ENCODE measurements around the gene CCDC182.

Gene CCDC182

DNA sequence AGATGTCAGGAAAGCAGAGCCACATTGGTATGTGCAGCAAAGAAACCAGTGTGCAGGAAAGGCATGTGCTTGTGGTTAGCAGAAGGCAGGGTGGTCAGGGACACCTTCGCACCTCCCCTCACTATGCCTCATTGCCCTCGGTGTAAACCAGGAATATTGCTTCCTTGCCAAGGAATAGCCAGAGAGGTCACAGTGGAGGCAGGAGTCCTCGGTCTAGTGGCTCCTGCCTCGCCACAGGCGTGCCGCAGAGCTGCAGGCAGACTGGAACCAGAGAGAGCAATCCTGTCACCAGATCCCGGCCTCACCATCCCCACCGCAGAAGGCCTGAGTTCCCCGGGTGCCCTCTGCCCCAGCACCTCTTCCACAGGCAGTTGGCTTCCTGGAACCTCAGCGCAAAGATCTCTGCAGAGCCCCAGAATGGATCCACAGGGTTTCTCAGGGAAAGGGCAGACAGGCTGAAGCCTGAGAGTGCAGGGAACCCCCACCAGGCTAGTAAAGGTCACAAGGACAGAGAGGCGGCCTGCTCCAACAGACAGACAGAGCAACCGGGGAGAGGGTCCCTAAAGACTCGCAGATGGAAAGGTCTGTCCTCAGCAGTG, 21.6 kb downstream of the CCDC182 start:
- ATAC-seq (ENCODE audit: insufficient read depth, low read depth) (no peak), DNase-seq (no peak)
- Histone ChIP-seq H3K4me3 (ENCODE audit: low read depth in 1 of 2, low read length in 2 of 2) (no peak overlapping the region), H3K27ac (ENCODE audit: low read length) (no peak overlapping the region), H3K9ac (ENCODE audit: low read depth, low read length) (no peak overlapping the region), H4K20me1 (ENCODE audit: insufficient read depth, low read length) (no peaks in the 10 kb centered on the region), H3K27me3 (ENCODE audit: insufficient read depth, low read length, poor library complexity) (no peaks in the 10 kb centered on the region), H3K9me3 (ENCODE audit: insufficient read depth, low read length, severe bottlenecking) (no peaks in the 10 kb centered on the region), H2AFZ (ENCODE audit: low read depth, low read length) (no peak overlapping the region), H3K36me3 (ENCODE audit: insufficient read depth, low read length) (no peaks in the 10 kb centered on the region), H3K4me1 (ENCODE audit: insufficient read depth, low read length) (no peaks in the 10 kb centered on the region), H3K79me2 (ENCODE audit: insufficient read depth, low read length) (no peaks in the 10 kb centered on the region), H3K4me2 (ENCODE audit: insufficient read depth, low read length) (no peak overlapping the region)
- TF ChIP-seq EZH2 (IDR thresholded peaks at IDR 0.05; ENCODE audit: borderline replicate concordance, low read depth, low read length, severe bottlenecking) (no peak), CTCF (IDR thresholded peaks at IDR 0.05; ENCODE audit: borderline replicate concordance, extremely low read depth, low read length, poor library complexity, severe bottlenecking) (no peak)

DNA sequence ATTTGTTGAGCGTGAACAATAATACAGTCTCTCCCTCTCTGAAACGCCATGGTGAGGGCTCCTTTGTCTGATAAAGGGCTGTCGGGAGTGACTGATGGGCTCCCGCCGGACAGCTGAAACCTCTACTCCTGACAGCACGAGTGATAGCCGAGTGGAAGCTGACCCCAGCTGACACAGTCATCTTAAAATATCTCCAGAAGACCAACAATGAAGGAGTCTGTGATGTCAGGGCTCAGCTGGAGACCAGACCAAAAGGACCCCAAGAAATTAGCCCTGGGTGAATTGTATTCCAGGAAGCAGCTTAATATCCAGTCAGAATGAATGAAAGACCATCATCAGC, 22.4 kb downstream of the CCDC182 start:
- Histone ChIP-seq H4K20me1 (ENCODE audit: insufficient read depth, low read length) (no peaks in the 10 kb centered on the region), H3K4me3 (ENCODE audit: low read depth in 1 of 2, low read length in 2 of 2) (no peak overlapping the region), H2AFZ (ENCODE audit: low read depth, low read length) (no peak overlapping the region), H3K9me3 (ENCODE audit: insufficient read depth, low read length, severe bottlenecking) (no peaks in the 10 kb centered on the region), H3K27me3 (ENCODE audit: insufficient read depth, low read length, poor library complexity) (no peaks in the 10 kb centered on the region), H3K79me2 (ENCODE audit: insufficient read depth, low read length) (no peaks in the 10 kb centered on the region), H3K4me1 (ENCODE audit: insufficient read depth, low read length) (no peaks in the 10 kb centered on the region), H3K27ac (ENCODE audit: low read length) (no peak overlapping the region), H3K4me2 (ENCODE audit: insufficient read depth, low read length) (no peak overlapping the region), H3K36me3 (ENCODE audit: insufficient read depth, low read length) (no peaks in the 10 kb centered on the region), H3K9ac (ENCODE audit: low read depth, low read length) (no peak overlapping the region)
- no peak for ATAC-seq (ENCODE audit: insufficient read depth, low read depth)
- no peak for DNase-seq
- TF ChIP-seq EZH2 (IDR thresholded peaks at IDR 0.05; ENCODE audit: borderline replicate concordance, low read depth, low read length, severe bottlenecking) (no peak), CTCF (IDR thresholded peaks at IDR 0.05; ENCODE audit: borderline replicate concordance, extremely low read depth, low read length, poor library complexity, severe bottlenecking) (no peak)

DNA sequence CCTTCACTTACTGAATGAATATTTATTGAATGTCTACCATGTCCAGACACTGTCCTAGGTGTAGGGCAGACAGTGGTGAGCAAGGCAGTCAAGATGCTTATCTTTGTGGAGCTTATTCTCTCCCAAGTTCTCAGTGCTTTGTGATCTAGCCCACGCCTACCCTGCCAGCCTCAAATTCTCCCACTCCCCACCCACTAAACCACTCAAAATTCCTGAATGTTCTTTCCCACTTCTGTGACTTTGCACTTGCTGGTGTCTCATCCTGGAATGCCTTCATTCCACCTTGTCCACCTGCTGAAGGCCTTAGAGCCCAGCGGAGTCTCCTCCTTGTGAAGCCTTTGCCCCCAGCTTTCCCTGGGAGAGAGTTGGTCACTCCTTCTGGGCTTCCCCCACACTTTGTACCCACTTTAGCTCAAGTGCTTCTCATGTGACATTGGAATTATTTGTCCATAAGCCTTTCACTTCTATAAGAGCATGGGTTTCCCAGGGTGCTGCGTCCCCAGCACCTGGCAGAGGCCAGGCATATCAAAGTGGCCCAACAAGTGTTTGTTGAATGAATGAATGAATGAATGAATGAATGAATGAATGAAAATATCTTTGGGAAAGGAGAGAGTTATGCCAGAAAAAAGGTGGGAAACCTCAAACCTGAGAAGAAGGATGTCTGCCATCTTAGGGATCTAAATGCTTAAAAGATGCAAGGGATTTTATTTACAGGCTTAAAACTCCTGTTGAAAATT, 23.0 kb downstream of the CCDC182 start:
- H3K4me1 ChIP-seq (ENCODE audit: insufficient read depth, low read length) = no peaks in the 10 kb centered on the region
- H3K27ac ChIP-seq (ENCODE audit: low read length) = no peak overlapping the region
- DNase-seq (no peak), ATAC-seq (ENCODE audit: insufficient read depth, low read depth) (no peak)
- no peak overlapping the region for H3K4me2 ChIP-seq (ENCODE audit: insufficient read depth, low read length)
- no peaks in the 10 kb centered on the region for H3K79me2 ChIP-seq (ENCODE audit: insufficient read depth, low read length)
- H4K20me1 ChIP-seq (ENCODE audit: insufficient read depth, low read length) = no peaks in the 10 kb centered on the region
- TF ChIP-seq EZH2 (IDR thresholded peaks at IDR 0.05; ENCODE audit: borderline replicate concordance, low read depth, low read length, severe bottlenecking) (no peak), CTCF (IDR thresholded peaks at IDR 0.05; ENCODE audit: borderline replicate concordance, extremely low read depth, low read length, poor library complexity, severe bottlenecking) (no peak)
- H3K4me3 ChIP-seq (ENCODE audit: low read depth in 1 of 2, low read length in 2 of 2) = no peak overlapping the region
- H3K36me3 ChIP-seq (ENCODE audit: insufficient read depth, low read length) = no peaks in the 10 kb centered on the region
- H3K27me3 ChIP-seq (ENCODE audit: insufficient read depth, low read length, poor library complexity) = no peaks in the 10 kb centered on the region
- H3K9ac ChIP-seq (ENCODE audit: low read depth, low read length) = no peak overlapping the region
- no peak overlapping the region for H2AFZ ChIP-seq (ENCODE audit: low read depth, low read length)
- H3K9me3 ChIP-seq (ENCODE audit: insufficient read depth, low read length, severe bottlenecking) = no peaks in the 10 kb centered on the region

Data from DND-41 (cell line).